GM20000 (cell line): ENCODE data around the gene STARD6.

Experiments
- DNase-seq: peaks from one replicate; pipeline ENCODE4 v3.0.0; 2012; ENCODE audit warnings: low spot score
- CTCF ChIP-seq: IDR thresholded peaks from 2 replicates; pipeline ENCODE4 v1.5.1; 2012; ENCODE audit warnings: mild to moderate bottlenecking, control low read depth; ENCODE audit errors: extremely low read depth, missing control alignments

STARD6 gene

GRCh38 chr18:54280220-54280569, 77.5 kb downstream of the STARD6 start:
- TF ChIP-seq CTCF = no peak
- DNase-seq = no peak

GRCh38 chr18:54279477-54280219, 78.0 kb downstream of the STARD6 start:
- TF ChIP-seq CTCF = no peak
- DNase-seq = no peak

GRCh38 chr18:54278615-54279014, 79.0 kb downstream of the STARD6 start:
- DNase-seq = no peak
- no peak for TF ChIP-seq CTCF

GRCh38 chr18:54277899-54278298, 79.8 kb downstream of the STARD6 start:
- DNase-seq = no peak
- TF ChIP-seq CTCF = no peak
